Vagina (tissue), 2 donors: ENCODE data around the gene RNU5B-1.

Experiments
- POLR2A ChIP-seq, 2 donors: fragments of 450-650 bp; IDR thresholded peaks; one replicate each; pipeline ENCODE4 v1.6.1; 2017; ENCODE audit warnings: antibody characterized with exemption in 2 of 2, mild to moderate bottlenecking in 2 of 2, moderate library complexity in 2 of 2
- TF ChIP-seq, protein P1 (sequence below), 3 experiments: fragments of 450-650 bp in 2 of 3; fragments of 200-600 bp in 1 of 3; sonication (generic) in 1 of 3; IDR thresholded peaks; one replicate each; pipeline ENCODE4 v1.5.1; 2017 to 2019; ENCODE audit warnings: antibody characterized with exemption in 3 of 3, mild to moderate bottlenecking in 2 of 3, moderate library complexity in 2 of 3

DNA sequence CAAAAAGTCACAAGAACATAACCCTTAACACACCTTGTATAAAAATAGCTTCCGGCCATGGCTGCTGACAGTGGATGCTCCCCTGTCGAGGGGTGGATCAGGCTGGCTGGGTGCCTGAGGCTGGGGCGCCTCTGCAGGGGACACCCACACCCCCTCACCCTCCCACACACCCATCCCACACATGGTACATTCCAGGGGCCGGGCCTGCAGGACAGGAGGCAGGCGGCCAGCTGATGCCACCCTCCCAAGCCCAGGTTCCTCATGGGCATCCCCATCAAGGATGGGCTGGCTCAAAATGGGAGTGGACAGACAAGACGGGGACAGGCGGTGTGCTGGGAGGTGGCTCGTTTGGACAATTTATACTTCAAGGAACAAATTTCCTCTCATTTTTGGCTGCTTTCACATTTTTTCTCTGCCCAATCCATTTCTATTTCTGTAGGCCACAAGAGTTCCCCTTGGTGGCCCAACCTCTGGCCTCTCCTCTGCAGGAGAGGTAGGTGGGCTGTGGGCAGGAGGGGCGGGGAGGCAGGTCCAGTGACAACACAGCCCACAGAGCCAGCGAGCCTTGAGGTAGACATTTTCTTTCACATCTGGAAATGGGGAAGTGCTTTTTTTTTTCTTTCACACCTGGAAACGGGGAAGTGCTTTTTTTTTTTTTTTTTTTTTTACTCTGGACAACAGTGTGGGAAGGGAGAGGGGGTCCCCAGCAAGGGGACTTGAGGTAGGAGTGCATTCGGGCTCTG lies 23.3 kb downstream of the RNU5B-1 start:
- TF ChIP-seq, protein P1, sequence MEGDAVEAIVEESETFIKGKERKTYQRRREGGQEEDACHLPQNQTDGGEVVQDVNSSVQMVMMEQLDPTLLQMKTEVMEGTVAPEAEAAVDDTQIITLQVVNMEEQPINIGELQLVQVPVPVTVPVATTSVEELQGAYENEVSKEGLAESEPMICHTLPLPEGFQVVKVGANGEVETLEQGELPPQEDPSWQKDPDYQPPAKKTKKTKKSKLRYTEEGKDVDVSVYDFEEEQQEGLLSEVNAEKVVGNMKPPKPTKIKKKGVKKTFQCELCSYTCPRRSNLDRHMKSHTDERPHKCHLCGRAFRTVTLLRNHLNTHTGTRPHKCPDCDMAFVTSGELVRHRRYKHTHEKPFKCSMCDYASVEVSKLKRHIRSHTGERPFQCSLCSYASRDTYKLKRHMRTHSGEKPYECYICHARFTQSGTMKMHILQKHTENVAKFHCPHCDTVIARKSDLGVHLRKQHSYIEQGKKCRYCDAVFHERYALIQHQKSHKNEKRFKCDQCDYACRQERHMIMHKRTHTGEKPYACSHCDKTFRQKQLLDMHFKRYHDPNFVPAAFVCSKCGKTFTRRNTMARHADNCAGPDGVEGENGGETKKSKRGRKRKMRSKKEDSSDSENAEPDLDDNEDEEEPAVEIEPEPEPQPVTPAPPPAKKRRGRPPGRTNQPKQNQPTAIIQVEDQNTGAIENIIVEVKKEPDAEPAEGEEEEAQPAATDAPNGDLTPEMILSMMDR (IDR thresholded peaks at IDR 0.05), result no peak
- TF ChIP-seq POLR2A (IDR thresholded peaks at IDR 0.05), result no peak
